IMR-90 (cell line): ENCODE results near the gene TPCN1. TPM values are rescaled to one million over a fixed set of nuclear protein-coding genes. Genes with fewer than 3 reads are reported as not detected.

Experiments used
- ATAC-seq: fragments of 200-7000 bp; cut with Tn5 transposase; 2 replicates; pipeline ENCODE4 v1.9.1; 2020; ENCODE audit warnings: low read depth, mild to moderate bottlenecking, moderate library complexity
- BruUV-seq: library from RNA; stranded (reverse); fragments of 400-500 nt; replicated peaks from 2 replicates; lab custom pipeline; 2021; lab: Mats Ljungman, UMichigan
- CTCF ChIA-PET: fragments of 300-600 bp; formaldehyde crosslinking; extraction: SDS; loops from one replicate; lab custom pipeline; 2021; ENCODE audit warnings: antibody characterized with exemption; lab: Yijun Ruan, JAX
- POLR2A ChIA-PET: fragments of 300-600 bp; sonication (Branson Sonifier 250); formaldehyde crosslinking; loops from one replicate; lab custom pipeline; 2022; ENCODE audit warnings: antibody characterized with exemption; ENCODE audit not compliant: unreplicated experiment; lab: Charles Lee
- DNase-seq: peaks from one replicate; pipeline ENCODE4 v3.0.0; 2013
- H2AFZ ChIP-seq: replicated peaks from 2 replicates; pipeline ENCODE3; 2013; ENCODE audit warnings: low read length, mild to moderate bottlenecking; ENCODE audit not compliant: poor library complexity
- H2AK5ac ChIP-seq: 2 replicates; pipeline ENCODE4 v1.6.1; 2013; ENCODE audit warnings: low read depth, low read length, inconsistent platforms
- H2AK9ac ChIP-seq: replicated peaks from 2 replicates; pipeline ENCODE3; 2013; ENCODE audit warnings: mild to moderate bottlenecking, low read depth, low read length, moderate library complexity; ENCODE audit not compliant: poor library complexity
- H2BK120ac ChIP-seq: 2 replicates; pipeline ENCODE4 v1.6.1; 2013; ENCODE audit warnings: low read depth, low read length, inconsistent platforms
- H2BK15ac ChIP-seq: 3 replicates; pipeline ENCODE4 v1.6.1; 2013; ENCODE audit warnings: low read depth, low read length, inconsistent platforms
- H2BK20ac ChIP-seq: 2 replicates; pipeline ENCODE4 v1.6.1; 2013; ENCODE audit warnings: low read depth, mild to moderate bottlenecking, inconsistent platforms, low read length, moderate library complexity
- H2BK5ac ChIP-seq: 2 replicates; pipeline ENCODE4 v1.6.1; 2013; ENCODE audit warnings: mild to moderate bottlenecking, low read depth, low read length, inconsistent platforms; ENCODE audit not compliant: poor library complexity, severe bottlenecking
- H3K14ac ChIP-seq: replicated peaks from 2 replicates; pipeline ENCODE4 v1.6.1; 2013; ENCODE audit warnings: low read depth, low read length, inconsistent platforms
- H3K18ac ChIP-seq: 2 replicates; pipeline ENCODE4 v1.6.1; 2013; ENCODE audit warnings: low read depth, low read length, control low read depth
- H3K23ac ChIP-seq: 2 replicates; pipeline ENCODE4 v1.6.1; 2013; ENCODE audit warnings: low read depth, low read length, inconsistent platforms
- H3K27ac ChIP-seq: 2 replicates; pipeline ENCODE4 v1.5.1; 2013; ENCODE audit warnings: mild to moderate bottlenecking, control low read depth, low read length; ENCODE audit not compliant: insufficient read depth
- H3K27me3 ChIP-seq: 2 replicates; pipeline ENCODE4 v1.6.1; 2013; ENCODE audit warnings: low read length; ENCODE audit not compliant: control insufficient read depth, insufficient read depth
- H3K36me3 ChIP-seq: 2 replicates; pipeline ENCODE4 v1.6.1; 2013; ENCODE audit warnings: low read length, mixed read lengths; ENCODE audit not compliant: control insufficient read depth, insufficient read depth
- H3K4ac ChIP-seq: 2 replicates; pipeline ENCODE4 v1.6.1; 2013; ENCODE audit warnings: low read depth, low read length, inconsistent platforms
- H3K4me1 ChIP-seq: 2 replicates; pipeline ENCODE4 v1.6.1; 2013; ENCODE audit warnings: low read length, mixed read lengths; ENCODE audit not compliant: control insufficient read depth, insufficient read depth
- H3K4me2 ChIP-seq: 2 replicates; pipeline ENCODE4 v1.6.1; 2013; ENCODE audit warnings: low read depth, mild to moderate bottlenecking, control low read depth, low read length, moderate library complexity
- H3K4me3 ChIP-seq: 2 replicates; pipeline ENCODE4 v1.5.1; 2013; ENCODE audit warnings: low read depth, mild to moderate bottlenecking, control low read depth, low read length, moderate library complexity; ENCODE audit not compliant: insufficient read depth
- H3K56ac ChIP-seq: 2 replicates; pipeline ENCODE4 v1.6.1; 2013; ENCODE audit warnings: low read length, inconsistent platforms; ENCODE audit not compliant: insufficient read depth; ENCODE audit errors: extremely low read depth
- H3K79me1 ChIP-seq, 2 experiments: 2 replicates each; pipeline ENCODE4 v1.6.1; 2013; ENCODE audit warnings: low read length in 2 of 2, inconsistent platforms in 1 of 2, low read depth in 1 of 2
- H3K9ac ChIP-seq: 2 replicates; pipeline ENCODE4 v1.6.1; 2013; ENCODE audit warnings: low read depth, low read length, control low read depth
- H3K9me1 ChIP-seq: 2 replicates; pipeline ENCODE4 v1.6.1; 2013; ENCODE audit warnings: low read length, inconsistent platforms; ENCODE audit not compliant: insufficient read depth
- H3K9me3 ChIP-seq: 2 replicates; pipeline ENCODE4 v1.6.1; 2013; ENCODE audit warnings: low read length; ENCODE audit not compliant: control insufficient read depth, insufficient read depth
- H4K20me1 ChIP-seq: 2 replicates; pipeline ENCODE4 v1.6.1; 2013; ENCODE audit warnings: low read length, inconsistent platforms; ENCODE audit not compliant: insufficient read depth
- H4K5ac ChIP-seq: 2 replicates; pipeline ENCODE4 v1.6.1; 2013; ENCODE audit warnings: mild to moderate bottlenecking, low read depth, low read length, control low read depth
- H4K8ac ChIP-seq, 2 experiments: 2 replicates each; pipeline ENCODE4 v1.6.1; 2013; ENCODE audit warnings: low read depth in 2 of 2, low read length in 2 of 2, control low read depth in 1 of 2, inconsistent platforms in 1 of 2
- H4K91ac ChIP-seq: 2 replicates; pipeline ENCODE4 v1.6.1; 2013; ENCODE audit warnings: low read depth, low read length, inconsistent platforms; ENCODE audit not compliant: insufficient read depth
- CEBPB ChIP-seq: IDR thresholded peaks from 2 replicates; pipeline ENCODE4 v1.6.1; 2012; ENCODE audit warnings: low read depth, low read length, improper control_type of control experiment
- CHD1 ChIP-seq: IDR thresholded peaks from 2 replicates; pipeline ENCODE4 v1.6.1; 2012; ENCODE audit warnings: low read depth, low read length, improper control_type of control experiment
- CTCF ChIP-seq: conservative IDR thresholded peaks from 2 replicates; pipeline ENCODE4 v1.5.1; 2012; ENCODE audit warnings: mild to moderate bottlenecking, low read depth, low read length, improper control_type of control experiment
- ELK1 ChIP-seq: fragments of 150-350 bp; IDR thresholded peaks from 2 replicates; pipeline ENCODE4 v1.6.1; 2016; ENCODE audit warnings: low read depth, mild to moderate bottlenecking, low read length, moderate library complexity, borderline replicate concordance
- FOS ChIP-seq: fragments of 150-350 bp; IDR thresholded peaks from 2 replicates; pipeline ENCODE4 v1.6.1; 2016; ENCODE audit warnings: low read depth, low read length
- POLR2A ChIP-seq: IDR thresholded peaks from 2 replicates; pipeline ENCODE4 v1.6.1; 2012; ENCODE audit warnings: mild to moderate bottlenecking, low read depth, low read length
- SMC3 ChIP-seq: fragments of 150-350 bp; IDR thresholded peaks from 2 replicates; pipeline ENCODE4 v1.6.1; 2016; ENCODE audit warnings: low read depth, mild to moderate bottlenecking, antibody characterized with exemption, low read length, moderate library complexity
- WGBS, 2 experiments: methylation state at CpG; one replicate each; pipeline versions ENCODE4 v1.1.5 to v1.1.7; 2013; ENCODE audit warnings: missing lambda C conversion rate in 2 of 2; ENCODE audit not compliant: insufficient read length in 1 of 2; ENCODE audit errors: extremely low coverage in 2 of 2; 5-methylcytosine and 5-hydroxymethylcytosine counted together
- dilution Hi-C: fragments of 300-500 bp; cut with HindIII; formaldehyde crosslinking; loops from one replicate; pipeline ENCODE4 v1.14.3; 2018; ENCODE audit warnings: low sequenced_read_pairs; ENCODE audit not compliant: unreplicated experiment
- in situ Hi-C: fragments of 300-500 bp; cut with MboI; formaldehyde crosslinking; loops from 3 replicates; pipeline ENCODE4 v1.14.3; 2019; ENCODE audit warnings: low sequenced_read_pairs, inconsistent platforms, mixed read lengths
- intact Hi-C: fragments of 100-400 bp; cut with micrococcal nuclease; formaldehyde crosslinking; loops from 2 replicates; pipeline ENCODE4 v1.10.0; 2022
- polyA plus RNA-seq, 3 experiments: library from polyadenylated mRNA; depleted of rRNA; stranded (reverse); fragments of >200 nt; gene quantifications; 2 replicates each; pipeline ENCODE4 v1.2.3, GENCODE V29; 2012; ENCODE audit warnings: low replicate concordance in 1 of 3
- total RNA-seq: library from RNA; depleted of rRNA; stranded (reverse); fragments of >200 nt; gene quantifications from 2 replicates; pipeline ENCODE4 v1.2.3, GENCODE V29; 2012

Gene TPCN1
- total and polyA plus RNA-seq, 2 of the 4 experiments (the other 2 are of a cell fraction) = 2.0 to 13.2 TPM

GRCh38 chr12:113214895-113215400 lies 6.3 kb upstream of the TPCN1 start (continued):
- TF ChIP-seq ELK1 = no peak
- no peak for TF ChIP-seq CHD1

GRCh38 chr12:113216027-113216426 lies 5.2 kb upstream of the TPCN1 start:
- Histone ChIP-seq H2BK20ac (peak overlapping the region; percentile 7; the same call in 1 of the 2 replicates), H3K79me1 (peaks cover 0 to 4% of the 10 kb centered on the region in 2 experiments; a peak in 1 of 4 replicates), H2BK120ac (no peak overlapping the region), H3K27ac (no peak overlapping the region), H3K18ac (no peak overlapping the region; the same call in 1 of the 2 replicates), H4K5ac (no peak overlapping the region), H3K9me3 (no peaks in the 10 kb centered on the region), H3K4me2 (no peak overlapping the region), H3K4ac (peak overlapping the region; percentile 48; the same call in 1 of the 2 replicates), H2BK15ac (peak overlapping the region; percentile 24; the same call in 1 of the 3 replicates), H3K9me1 (peaks cover 7% of the 10 kb centered on the region), H4K91ac (no peak overlapping the region), H3K4me1 (peaks cover 3% of the 10 kb centered on the region; the same call in 1 of the 2 replicates), H3K9ac (no peak overlapping the region), H2AFZ (no peak overlapping the region), H2AK9ac (no peak overlapping the region), H2AK5ac (peak overlapping the region; percentile 90; the same call in 1 of the 2 replicates), H3K56ac (no peak overlapping the region), H2BK5ac (no peak overlapping the region), H3K14ac (no peak overlapping the region), H3K27me3 (no peaks in the 10 kb centered on the region), H4K8ac (no peak overlapping the region), H3K23ac (peak overlapping the region; percentile 29; the same call in 1 of the 2 replicates), H3K36me3 (no peaks in the 10 kb centered on the region), H4K20me1 (0 out of 2 replicates have a peak, but pooled peaks cover 3% of the 10 kb centered on the region), H3K4me3 (no peak overlapping the region)
- BruUV-seq = no TSS peak
- POLR2A ChIA-PET = no interaction called here
- no peak for ATAC-seq
- WGBS, 2 experiments = no CpG with 5 or more reads among the region's 2 CpGs
- TF ChIP-seq CTCF = no peak
- TF ChIP-seq CEBPB = no peak
- no peak for TF ChIP-seq POLR2A
- no peak for TF ChIP-seq SMC3
- no peak for TF ChIP-seq FOS
- intact Hi-C loops (no loop called here), in situ Hi-C loops (no loop called here), dilution Hi-C loops (no loop called here)
- no peak for DNase-seq
- CTCF ChIA-PET = no interaction called here
